IPS-NIHi7 (cell line): ENCODE data around the gene MZB1.
"Not testable (repeated sequence)": the region's sequence is repeated elsewhere in the genome, so short reads cannot be mapped to it uniquely, and the experiment has no call there.

Experiments
- DNase-seq: peaks from one replicate; pipeline ENCODE4 v3.0.0; 2012; ENCODE audit warnings: mixed read lengths; ENCODE audit errors: extremely low spot score

MZB1 gene

DNA sequence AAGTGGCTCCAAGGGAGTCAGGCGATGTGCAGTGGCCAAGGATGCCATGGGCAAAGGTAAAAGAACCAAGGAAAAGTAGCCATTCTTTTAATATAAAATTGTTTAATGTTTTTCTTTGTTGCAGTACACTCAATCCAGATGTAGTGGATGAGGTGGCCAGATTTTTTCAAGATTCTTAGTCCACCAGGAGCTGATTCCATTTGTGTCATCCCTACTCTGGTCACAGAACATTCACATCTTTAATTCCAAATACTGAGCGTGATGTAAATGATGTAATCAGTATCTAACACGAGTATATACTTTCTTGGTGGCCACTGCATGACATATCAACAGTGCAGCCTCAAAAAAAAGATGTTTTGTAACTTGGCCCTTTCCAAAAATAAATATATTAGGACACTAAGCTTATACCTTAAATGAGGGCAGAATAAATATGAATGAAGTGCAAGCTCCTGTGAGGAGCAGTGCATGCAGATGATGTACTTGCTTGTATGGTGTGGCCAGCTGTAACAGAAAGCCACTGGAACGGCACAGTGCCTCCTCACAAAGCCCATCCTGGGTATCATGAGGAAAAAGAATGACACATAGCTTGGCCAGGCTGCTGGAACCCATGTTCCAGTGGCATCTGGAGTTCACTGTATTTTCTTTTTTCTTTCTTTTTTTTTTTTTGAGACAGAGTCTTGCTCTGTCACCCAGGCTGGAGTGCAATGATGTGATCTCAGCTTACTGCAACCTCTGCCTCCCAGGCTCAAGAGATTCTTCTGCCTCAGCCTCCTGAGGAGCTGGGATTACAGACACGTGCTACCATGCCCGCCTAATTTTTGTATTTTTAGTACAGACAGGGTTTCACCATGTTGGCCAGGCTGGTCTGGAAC lies 20.6 kb upstream of the MZB1 start:
- no peak for DNase-seq

DNA sequence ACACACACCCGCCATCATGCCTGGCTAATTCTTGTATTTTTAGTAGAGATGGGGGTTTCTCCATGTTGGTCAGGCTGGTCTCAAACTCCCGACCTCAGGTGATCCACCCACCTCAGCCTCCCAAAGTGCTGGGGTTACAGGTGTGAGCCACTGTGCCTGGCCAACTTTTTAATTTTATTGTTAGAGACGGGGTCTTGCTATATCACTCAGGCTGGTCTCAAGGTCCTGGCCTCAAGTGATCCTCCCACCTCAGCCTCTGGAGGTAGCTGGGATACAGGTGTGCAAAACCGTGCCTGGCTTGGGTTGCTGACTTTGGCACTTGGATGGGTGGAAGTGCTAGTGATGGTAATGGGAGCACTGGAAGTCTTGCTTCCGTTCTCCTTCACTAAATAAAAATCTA lies 19.4 kb upstream of the MZB1 start:
- not testable (repeated sequence) for DNase-seq

DNA sequence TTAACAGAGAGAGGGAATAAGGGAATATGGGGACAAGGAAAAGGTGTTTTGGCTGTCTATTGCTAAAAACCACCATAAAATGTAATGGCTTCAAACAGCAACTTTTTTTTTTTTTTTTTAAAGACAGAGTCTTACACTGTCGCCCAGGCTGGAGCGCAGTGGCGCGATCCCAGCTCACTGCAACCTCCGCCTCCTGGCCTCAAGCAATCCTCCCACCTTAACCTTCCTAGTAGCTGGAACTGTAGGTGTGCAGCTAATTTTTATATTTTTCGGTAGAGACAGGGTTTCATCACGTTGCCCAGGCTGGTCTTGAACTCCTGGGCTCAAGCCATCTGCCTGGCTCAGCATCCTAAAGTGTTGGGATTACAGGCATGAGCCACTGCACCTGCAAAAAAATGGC lies 18.5 kb upstream of the MZB1 start:
- DNase-seq: no peak

DNA sequence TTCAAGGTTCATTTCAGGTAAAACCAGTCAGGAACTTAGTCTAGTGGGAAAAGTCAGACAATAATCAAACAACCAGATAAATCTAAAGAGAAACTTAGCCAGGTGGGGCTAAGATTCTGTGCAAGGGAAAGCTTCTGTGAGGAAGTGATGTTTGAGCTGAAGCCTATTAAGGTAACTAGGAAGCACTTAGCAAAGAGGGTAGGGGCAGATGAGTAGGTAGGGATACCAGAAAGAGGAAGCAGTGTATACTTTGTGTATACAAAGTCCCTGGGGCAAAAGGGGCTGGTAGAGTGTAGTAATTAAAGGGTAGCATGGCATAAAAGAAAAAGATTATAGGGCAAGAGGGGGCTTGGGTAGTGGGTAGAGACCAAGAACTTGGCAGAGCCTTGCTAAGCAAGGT lies 17.8 kb upstream of the MZB1 start:
- DNase-seq: no peak

DNA sequence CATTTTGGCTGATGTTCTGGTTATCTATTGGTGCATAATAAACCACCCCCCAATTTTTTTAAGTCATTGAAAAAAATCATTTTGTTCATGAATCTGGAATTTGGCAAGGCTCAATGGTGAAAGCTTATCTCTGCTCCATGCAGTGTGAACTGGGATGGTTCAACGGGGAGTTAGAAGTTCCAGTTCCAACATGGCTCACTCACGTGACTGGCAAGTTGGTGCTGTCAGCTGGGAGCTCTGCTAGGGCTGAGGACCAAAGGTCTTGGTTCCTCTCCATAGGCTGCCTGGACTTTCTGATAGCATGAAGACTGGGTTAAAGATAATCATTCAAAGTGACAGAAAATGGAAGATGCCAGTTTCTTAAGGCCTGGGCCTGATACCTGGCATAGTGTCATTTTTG lies 17.2 kb upstream of the MZB1 start:
- DNase-seq: no peak

DNA sequence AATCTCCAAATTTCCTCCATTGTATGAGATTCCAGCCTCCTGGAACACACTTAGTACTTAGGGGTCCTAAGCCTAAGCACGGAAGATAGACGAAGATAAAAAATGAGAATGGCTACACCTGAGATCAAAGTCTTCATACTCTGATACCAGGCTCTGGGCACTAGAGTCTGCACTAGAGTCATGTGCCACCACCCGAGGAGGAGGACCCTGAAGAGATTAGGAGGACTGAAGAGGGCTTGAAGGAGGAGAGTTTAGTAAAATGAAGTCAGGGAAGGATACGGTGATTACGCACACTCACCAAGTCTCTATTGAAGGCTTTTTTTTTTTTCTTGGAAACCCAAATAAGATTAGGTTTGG lies 14.7 kb upstream of the MZB1 start:
- no peak for DNase-seq

DNA sequence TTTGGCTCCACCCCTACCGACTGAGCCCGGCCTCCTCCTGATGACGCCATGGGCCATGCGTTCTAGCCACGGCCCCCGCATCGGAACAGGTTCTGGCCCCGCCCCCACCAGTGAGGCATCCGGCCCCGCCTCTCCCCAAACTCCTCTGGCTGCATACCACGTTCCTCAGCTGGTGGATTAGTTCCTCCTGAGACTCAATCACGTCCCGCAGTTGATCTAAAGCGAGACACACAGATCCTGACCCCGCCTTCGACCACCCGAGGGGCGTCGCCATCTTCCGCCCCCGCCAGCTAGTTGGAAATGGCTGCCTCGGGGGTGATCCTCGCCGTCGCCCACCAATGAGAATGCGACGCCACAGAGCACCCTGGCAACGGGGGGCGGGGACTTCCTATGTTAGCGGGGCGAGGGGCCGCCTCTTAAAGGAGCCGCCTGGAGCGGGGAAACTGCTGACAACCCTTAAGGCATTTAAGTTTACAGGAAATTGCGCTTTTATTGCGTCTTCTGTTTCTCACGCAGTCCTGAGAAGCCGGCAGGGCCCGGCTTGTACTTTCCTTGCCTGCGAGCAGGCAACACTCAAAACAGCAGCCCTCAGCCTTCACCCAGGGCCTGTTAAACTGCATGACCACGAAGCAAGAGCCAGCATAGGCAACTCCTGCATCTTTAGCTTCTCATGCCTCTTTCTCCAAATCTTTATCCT lies 14.2 kb upstream of the MZB1 start, which contains the start of gene SPATA24:
Gene SPATA24, minus strand, starts transcription at position 303 of the 697 bp plus-strand sequence. Its CDS starts 29 bp downstream, at position 274.
- peak; percentile 99 for DNase-seq

DNA sequence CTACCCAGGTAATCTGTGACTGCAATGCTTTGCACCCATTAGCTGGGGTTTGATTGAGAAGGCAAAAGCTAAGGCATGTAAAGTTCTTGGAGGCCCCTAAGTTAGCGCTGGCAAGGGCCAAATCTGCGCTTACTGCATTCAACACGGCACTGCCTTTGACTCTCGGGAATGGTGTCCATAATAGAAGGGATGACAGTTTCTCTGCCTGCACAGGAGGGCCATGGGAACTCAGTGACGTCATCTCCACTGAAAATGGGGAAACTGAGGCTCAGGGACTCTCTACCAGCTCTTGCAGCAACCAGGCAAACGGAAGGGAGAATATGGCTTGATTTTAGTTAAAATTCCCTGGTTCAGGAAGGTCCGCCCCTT lies 13.7 kb upstream of the MZB1 start:
- no peak for DNase-seq

DNA sequence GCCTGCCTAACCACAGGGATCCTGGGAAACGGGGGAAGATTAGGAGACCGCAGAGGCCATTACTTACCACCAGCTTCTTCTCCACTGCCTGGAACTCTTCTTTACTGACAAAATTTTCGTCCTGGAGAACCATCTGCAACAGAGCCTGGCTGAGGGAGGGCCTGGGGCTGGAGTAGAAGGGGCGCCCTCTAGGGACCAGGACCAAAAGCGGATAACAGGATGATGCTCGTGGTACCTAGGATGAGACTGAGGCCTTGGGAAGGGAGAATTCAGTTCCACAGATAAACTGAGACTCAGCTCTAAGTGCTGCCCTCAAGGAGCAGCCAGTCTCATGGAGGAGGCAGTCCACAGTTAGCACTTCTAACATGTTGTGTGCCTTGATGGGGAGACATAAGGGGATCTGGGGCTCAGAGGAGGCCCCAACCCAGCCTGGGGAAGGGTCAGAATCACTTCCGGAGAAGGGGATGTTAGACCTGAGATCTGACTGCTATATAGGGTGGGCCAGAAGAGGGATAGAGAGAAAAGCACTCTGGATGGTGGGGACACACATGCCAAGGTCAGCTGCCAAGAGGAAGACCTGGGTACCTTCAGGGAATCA lies 12.9 kb upstream of the MZB1 start:
- peak; percentile 79 for DNase-seq

DNA sequence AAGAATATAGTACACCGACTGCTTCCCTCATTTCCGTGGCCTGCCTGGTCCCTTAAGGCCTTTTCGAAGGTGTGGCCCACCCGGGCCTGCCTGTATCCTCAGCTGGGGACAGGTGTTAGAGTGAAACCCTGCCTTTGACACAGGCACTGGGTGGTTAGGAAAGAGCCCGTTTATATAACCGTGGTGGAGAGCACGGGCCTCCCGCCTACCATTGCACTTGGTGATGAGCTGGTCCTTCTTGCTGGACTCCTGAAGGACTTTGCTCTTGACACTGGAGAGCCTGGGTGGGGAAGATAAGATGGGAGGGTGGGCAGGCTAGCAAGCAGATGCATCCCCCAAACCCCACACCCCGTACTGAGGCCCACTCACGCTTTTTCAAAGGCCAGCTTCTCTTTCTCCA lies 11.8 kb upstream of the MZB1 start:
- DNase-seq: no peak

DNA sequence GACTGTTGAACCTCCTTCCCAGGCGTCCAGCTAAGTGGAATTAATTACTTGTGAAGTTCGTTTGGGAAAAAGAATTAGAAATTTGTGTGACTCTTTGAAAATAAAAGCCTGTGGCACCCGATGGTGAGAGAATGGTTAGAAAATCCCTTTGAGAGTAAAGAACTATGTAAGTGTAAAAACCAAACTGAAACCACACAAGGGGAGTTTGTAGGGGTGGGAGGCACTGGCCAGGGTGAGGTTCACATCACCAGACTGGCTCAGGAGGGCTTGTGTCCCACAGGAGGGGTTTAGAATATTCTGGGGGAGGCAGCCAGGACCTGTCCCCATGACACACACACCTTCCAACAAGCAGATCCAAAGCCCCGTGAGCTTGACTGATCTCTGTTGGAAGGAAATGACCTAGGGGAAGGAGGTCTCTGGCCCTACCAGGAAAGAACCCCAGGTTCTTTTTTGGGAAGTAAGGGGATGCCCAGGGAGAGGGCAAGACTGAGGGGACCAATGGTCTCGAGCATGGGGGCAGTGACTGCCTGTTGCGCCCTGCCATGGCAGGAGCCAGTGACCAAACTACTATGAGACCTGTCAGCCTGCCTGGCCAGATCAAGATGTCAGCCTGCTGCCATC lies 9.9 kb upstream of the MZB1 start:
- no peak for DNase-seq

DNA sequence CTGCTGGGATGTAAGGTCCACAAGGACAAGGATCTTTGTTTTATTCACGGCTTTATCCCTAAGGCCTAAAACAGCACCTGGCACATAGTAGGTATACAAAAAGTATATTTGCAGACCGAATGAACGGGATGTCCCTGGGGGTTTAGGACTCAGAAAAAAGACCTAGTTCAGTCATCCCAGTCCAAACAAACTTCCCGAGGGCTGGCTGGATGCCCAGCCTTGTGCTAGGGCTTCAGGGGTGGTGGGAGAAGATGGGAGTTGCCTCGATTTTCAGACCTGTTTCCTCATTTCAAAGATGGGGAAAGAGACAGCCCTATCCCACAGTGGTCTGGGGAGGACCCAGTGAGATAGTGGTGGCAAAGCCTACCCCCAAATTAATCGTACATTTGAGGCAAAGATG lies 8.2 kb upstream of the MZB1 start:
- no peak for DNase-seq

DNA sequence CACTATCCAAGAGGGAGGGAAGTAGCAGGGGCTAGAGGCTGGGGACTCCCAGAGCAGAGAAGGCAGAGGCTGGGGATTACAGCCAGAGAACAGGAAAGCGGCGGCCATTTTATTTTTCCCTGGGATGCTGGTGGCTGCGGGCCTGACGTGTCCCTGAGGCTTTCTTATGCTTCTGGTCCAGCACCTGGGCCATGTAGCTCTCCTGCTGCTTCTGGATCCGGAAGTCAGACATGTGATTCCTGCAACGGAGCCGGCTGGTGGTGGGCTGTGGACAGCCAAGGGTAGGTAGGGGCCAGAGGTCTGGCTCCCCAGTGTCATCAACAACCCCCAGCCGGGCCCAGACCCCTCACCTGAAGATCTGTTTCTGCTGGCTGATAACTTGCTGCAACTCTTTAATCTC lies 7.0 kb upstream of the MZB1 start:
- DNase-seq: no peak

DNA sequence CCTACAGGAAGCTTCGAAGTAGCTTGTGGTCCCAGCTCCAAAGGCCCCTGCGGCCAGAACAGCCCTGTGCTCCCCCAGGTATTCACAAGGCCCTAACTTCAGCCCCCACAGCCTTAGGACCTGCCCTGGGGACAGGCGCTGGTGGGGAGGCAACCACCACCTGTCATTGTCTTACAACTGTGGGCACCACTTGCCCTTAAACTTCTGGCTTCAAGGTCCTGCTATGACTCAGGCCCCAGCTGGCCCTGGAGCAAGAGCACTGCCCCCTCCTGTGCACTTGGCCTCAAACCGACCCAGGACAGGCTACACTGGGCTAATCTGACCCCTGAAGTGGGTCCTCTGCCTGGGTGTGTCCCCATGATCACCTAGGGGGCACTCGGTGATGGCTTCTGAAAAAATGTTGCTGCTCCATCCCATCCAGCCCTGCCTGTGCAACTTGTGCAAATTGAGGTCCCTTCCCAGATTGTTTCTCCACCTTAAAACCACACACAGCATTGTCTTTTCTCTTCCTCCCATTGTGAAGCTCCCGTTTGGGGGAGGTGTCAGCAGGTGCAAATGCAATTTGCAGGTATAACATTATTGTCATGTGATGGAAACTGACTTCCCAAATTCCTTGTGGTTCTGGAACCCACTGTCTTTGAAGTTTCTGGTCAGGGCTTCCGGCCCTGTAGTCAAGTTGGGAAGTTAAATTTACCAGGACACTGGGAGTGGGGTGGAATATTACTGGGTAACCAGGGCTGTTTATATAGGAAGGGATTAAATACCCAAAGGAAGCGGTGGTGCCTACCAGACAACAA lies 6.3 kb upstream of the MZB1 start:
- no peak for DNase-seq

DNA sequence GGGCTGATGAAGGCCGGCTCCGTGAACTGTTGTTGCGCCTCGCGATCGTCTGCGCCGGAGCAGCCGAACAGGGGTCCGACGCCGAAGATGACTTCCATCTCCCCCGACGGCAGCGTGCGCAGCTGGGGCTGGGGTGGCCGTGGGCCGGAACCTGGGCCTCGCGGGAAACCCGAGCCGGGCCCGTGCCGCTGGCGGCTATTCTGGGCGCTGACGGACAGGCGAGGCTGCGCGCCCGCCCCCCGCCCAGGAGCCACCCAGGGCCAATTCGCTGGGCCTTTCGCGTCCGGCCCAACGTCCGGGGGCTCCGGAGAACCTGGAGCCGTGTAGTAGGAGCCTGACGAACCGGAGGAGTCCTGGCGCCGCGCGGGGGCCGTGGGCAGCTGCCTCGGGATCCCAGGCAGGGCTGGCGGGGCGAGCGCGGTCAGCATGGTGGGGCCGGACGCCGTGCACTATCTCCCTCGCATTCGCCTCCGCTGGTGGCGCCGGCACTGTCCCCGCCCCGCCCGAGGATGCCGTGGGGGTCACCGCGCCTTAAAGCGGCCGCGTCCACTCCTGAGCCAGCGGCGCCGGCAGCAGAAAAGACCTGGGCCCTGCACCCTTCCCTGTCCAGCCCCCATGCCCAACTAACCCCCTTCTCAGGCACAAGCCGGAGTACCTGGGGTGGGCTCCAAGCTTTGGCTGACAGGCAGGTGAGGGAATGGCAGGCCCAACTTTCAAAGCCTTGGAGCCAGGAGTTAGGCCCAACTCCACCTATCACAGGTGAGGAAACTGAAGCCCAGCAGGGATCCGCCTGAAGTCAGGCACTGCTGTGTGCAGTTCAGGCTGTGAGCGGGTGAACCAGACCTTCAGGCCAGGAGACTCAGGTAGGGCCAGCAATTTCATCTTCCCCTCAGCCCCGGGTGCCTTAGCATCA lies 5.2 kb upstream of the MZB1 start, which contains the start of gene PROB1:
Gene PROB1, minus strand, starts transcription at position 451 of the 913 bp plus-strand sequence. Its CDS starts 23 bp downstream, at position 428.
- no peak for DNase-seq

DNA sequence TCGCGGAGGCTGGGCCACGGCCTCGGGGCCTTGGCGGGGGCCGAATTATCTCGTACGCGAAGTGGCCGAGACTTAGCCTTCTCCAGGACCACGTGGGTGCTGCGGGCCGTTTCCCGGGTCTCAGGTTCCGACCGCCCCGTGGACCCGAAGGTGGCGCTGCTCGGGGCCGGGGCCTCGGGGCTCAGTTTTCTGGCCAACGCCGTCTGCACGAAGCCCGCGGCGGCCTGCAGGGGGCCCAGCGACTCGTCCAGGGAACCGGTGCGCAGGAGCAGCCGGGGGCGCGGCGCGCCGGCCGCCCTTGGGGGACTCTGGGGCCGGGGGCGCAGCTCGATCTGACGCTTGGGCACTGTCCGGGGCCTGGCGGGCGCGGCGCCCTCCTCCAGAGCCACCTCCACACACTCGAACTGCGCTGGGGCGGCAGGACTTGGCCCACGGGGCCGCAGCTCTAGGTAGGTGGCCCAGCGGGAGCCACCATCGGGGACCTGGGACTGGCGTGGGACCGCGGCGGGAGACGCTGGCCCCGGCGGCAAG lies 4.5 kb upstream of the MZB1 start:
- DNase-seq: peak; percentile 66

DNA sequence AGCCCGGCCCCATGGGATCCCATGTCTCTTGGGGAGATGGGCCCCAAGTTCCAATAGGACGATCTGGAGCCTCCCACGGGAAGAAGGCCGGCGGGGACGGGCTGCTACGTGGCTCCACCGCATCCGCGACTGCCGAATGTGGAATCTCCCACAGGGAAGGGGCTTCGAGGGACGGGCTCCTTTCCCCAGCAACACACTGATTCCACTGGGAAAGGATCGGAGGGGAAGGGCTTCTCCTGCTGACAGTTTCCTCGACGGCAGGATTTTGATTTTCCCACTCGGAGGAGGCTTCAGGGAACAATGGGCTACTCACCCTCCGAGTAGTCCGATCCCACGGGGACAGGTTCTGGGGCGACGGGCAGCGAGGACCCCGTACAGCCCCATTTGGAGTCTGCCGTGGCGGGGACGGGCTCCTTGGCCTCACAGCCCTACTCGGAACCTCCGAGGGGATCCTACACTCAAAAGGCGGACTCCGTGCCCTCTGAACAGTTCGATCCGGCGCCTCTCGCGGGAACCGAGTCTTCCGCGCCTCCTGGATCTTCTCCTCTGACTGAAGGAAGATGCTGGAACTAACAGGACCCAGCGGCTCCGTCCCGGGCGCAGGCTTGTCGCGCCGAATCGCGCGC lies 3.9 kb upstream of the MZB1 start:
- DNase-seq: no peak

DNA sequence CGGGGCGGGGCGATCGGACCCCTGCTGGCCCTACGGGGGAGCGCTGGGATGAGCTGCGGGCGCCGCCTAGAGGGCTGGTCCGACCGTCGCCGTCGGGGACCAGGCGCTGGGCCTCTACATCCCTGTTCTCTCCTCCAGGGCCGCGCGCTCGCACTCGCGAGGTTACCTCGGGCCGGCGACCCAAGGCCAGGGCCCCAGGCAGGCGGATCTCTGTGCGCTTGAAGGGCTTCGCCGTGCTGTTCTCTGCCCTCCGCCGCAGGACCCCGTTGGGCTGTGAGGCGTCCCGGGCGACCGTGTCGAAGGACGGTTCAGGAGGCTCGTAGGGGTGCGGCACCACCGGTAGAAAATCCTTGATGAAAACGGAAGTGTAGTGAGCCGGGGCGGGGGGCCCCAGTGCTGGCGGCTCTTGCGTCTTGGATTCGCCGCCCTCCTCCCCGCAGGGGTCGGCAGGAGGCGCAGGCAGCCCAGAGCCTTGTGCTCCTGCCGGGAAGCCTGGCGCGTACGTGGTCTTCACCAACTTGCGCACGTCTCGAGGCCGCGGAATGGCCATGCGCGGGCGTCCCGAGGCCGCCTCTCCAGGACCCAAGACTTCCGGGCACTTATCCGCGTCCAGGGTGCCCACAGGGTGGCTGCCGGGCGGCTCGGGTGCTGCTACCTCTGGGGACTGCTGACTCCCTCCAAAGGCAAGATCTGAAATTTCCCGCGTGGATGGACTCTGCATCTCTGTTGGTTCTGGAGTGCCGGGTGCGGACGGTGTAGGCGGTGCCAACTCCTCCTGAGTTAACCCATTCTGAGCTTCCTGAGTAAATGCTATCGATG lies 3.2 kb upstream of the MZB1 start:
- peak; percentile 88 for DNase-seq

DNA sequence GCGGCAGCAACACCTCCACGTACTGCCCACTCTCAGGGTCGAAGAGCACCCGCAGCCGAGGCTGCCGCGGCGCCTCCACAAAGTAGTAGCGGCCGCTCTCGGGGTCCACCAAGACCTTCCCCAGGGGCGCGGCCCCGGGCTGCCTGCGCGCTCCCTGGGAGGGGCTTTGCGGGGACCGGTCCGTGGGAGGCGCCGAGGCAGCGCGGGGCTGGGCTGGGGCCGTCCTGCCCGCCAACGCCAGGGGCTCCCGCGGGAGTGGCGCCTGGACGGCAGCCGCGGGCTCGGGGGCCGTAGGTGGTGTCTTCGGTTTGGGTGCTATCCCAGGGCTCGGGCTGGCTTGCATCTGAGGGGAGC lies 2.6 kb upstream of the MZB1 start:
- DNase-seq: no peak
